Activated naive CD8-positive, alpha-beta T cell treated with anti-CD3 and anti-CD28 coated beads for 36 hours (primary cell): ENCODE data around the gene CDH23. TPM values are rescaled to one million over a fixed set of nuclear protein-coding genes. Genes with fewer than 3 reads are reported as not detected.

Experiments used
- DNase-seq: peaks from one replicate; pipeline ENCODE4 v3.0.0; 2021
- H3K27ac Mint-ChIP-seq: one replicate; pipeline ENCODE4 v1.8.0; 2022; ENCODE audit warnings: mild to moderate bottlenecking, moderate library complexity, mixed read lengths
- H3K27me3 Mint-ChIP-seq: one replicate; pipeline ENCODE4 v1.8.0; 2022; ENCODE audit warnings: mild to moderate bottlenecking, mixed read lengths
- H3K36me3 Mint-ChIP-seq: one replicate; pipeline ENCODE4 v1.8.0; 2021; ENCODE audit warnings: mild to moderate bottlenecking, mixed read lengths
- H3K4me1 Mint-ChIP-seq: one replicate; pipeline ENCODE4 v1.8.0; 2021; ENCODE audit warnings: mixed read lengths
- H3K4me3 Mint-ChIP-seq: one replicate; pipeline ENCODE4 v1.8.0; 2022; ENCODE audit warnings: mild to moderate bottlenecking, moderate library complexity, mixed read lengths
- H3K9me3 Mint-ChIP-seq: one replicate; pipeline ENCODE4 v1.8.0; 2022; ENCODE audit warnings: mixed read lengths
- total RNA-seq, 2 experiments: library from RNA; stranded (reverse); gene quantifications; one replicate each; pipeline ENCODE4 v1.2.3, GENCODE V29; 2021

The CDH23 gene
- total RNA-seq, 2 experiments from 2014 or later = 1.4 TPM

DNA sequence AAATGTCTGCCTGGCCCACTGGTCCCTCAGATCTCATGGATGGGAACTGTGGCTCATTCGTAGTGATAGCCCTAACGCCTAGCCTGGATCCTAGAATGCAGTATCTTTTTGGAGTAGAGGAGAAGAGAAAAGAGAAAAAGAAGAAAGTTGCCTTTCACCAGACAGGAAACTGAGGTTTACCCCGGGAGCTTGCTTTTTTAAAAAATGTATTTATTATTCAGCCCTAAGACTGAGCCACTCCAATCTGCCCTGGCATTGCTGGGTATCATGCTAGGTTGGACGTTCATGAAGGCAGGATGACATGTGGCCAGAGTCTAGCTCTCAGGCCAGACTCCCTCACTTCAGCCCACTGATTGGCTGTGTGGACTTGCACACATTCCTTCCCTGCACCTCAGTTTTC is 344.3 kb downstream of the CDH23 start:
- Mint-ChIP-seq H3K27me3 (no peaks in the 10 kb centered on the region), H3K36me3 (peaks cover 32% of the 10 kb centered on the region), H3K9me3 (peaks cover 7% of the 10 kb centered on the region), H3K4me1 (peaks cover 90% of the 10 kb centered on the region), H3K27ac (peak overlapping the region; percentile 86), H3K4me3 (no peak overlapping the region)
- no peak for DNase-seq

DNA sequence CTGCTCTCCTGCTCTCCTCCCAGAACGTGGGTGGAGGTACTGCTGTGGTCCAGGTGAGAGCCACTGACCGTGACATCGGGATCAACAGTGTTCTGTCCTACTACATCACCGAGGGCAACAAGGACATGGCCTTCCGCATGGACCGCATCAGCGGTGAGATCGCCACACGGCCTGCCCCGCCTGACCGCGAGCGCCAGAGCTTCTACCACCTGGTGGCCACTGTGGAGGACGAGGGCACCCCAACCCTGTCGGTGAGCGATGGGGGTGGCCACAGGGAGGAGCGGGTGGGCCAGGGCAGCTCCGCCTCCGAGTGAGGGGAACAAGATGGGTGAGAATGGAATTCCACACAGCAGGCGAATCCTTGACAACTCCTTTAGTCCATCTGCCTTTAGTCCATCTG is 345.0 kb downstream of the CDH23 start:
- Mint-ChIP-seq H3K36me3 (peaks cover 32% of the 10 kb centered on the region), H3K4me1 (peaks cover 90% of the 10 kb centered on the region), H3K27ac (peak overlapping the region; percentile 86), H3K27me3 (no peaks in the 10 kb centered on the region), H3K4me3 (no peak overlapping the region), H3K9me3 (peaks cover 7% of the 10 kb centered on the region)
- no peak for DNase-seq

DNA sequence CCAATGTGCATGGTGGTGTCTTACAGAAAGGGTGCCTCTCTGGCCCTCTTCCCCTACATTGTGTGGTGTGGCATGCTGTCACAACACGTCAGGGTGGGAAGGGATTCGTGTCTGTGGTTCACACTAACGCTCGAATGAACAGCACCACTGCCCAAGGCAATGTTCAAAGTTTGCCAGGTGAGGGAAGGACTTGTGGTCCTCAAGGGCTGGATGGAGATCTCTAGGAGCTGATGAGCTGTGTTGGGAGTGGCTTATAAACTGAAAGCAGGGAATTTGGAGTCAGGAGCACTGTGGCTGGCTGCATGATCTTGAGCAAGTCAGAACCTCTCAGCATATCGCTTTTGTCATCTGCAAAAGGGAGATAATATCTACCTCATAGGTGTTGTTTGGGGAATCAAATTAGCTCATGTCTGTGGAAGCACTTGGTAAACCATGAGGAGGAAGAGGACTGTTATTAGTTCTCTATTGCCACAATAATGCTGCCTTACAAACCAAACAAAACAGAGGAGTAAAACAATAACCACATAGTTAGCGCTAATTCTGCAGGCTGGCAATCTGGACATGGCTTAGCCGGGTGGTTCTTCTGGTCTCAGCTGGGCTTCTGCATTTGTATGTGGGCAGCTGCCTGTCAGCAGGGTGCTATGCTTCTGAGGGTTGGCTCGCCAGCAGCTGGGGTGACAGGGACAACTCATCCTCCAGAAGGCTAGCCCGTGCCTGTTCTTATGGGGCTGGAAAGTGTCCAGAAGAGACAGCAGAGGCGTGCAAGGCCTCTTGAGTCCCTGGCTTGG is 345.8 kb downstream of the CDH23 start:
- peaks cover 90% of the 10 kb centered on the region for H3K4me1 Mint-ChIP-seq
- H3K9me3 Mint-ChIP-seq = peaks cover 7% of the 10 kb centered on the region
- H3K4me3 Mint-ChIP-seq = peak overlapping the region; percentile 9
- H3K36me3 Mint-ChIP-seq = peaks cover 36% of the 10 kb centered on the region
- peak overlapping the region; percentile 86 for H3K27ac Mint-ChIP-seq
- DNase-seq = no peak
- H3K27me3 Mint-ChIP-seq = no peaks in the 10 kb centered on the region

DNA sequence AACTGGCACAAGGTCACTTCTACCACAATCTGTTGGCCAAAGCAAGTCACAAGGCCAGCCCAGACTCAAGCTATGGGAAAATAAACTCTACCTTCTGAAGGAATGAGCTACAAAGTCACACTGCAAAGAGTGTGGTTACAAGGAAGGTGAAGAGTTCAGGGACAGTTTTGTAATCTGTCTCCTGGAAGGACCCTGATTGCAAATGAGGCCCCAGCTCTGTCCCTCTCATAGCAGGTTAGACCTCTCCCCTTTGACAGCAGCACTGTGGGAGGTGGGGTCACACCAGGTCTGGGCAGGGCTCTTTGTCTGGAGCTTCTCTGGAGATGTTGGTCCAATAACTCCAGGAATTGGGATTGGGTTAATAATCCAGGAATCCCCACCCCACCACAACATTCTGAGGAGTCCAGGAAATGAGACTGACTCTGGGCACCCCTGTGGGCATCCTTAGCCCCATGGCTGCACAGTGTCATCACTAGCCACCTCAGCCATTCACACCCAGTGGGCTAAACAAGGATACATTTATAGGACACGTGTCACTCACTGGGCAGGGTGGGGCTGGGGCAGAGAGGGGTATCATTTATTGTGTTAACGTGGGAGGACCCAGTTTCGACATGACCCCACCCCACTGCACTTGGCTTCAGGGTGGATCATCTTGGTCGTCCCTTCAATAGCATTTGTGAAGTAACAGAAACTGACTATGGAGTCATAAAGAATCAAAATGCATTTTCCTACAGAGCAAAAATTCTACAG is 346.5 kb downstream of the CDH23 start:
- Mint-ChIP-seq H3K4me3 (no peak overlapping the region), H3K36me3 (peaks cover 36% of the 10 kb centered on the region), H3K27ac (peak overlapping the region; percentile 86), H3K27me3 (no peaks in the 10 kb centered on the region), H3K4me1 (peaks cover 89% of the 10 kb centered on the region), H3K9me3 (peaks cover 7% of the 10 kb centered on the region)
- no peak for DNase-seq

DNA sequence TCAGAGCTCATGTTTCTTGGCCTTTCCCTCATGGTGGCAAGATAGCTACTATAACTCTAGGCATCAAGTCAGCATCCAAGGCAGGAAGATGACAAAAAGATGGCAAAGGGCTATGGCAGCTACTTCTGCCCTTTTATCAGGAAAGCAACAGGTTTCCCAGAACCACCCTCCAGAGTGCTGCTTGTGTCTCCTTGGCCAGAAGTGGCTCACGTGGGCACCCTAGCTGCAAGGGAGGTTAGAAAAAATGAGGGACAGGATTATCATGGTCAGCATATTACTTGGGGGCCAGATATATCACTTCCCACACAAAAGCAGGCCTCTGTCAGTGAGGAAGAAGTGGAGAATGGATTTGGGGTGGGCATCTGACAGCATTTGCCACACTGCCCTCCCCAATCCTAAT is 347.1 kb downstream of the CDH23 start:
- Mint-ChIP-seq H3K27me3 (no peaks in the 10 kb centered on the region), H3K4me1 (peaks cover 92% of the 10 kb centered on the region), H3K9me3 (peaks cover 7% of the 10 kb centered on the region), H3K27ac (peak overlapping the region; percentile 71), H3K36me3 (peaks cover 37% of the 10 kb centered on the region), H3K4me3 (no peak overlapping the region)
- DNase-seq = no peak

DNA sequence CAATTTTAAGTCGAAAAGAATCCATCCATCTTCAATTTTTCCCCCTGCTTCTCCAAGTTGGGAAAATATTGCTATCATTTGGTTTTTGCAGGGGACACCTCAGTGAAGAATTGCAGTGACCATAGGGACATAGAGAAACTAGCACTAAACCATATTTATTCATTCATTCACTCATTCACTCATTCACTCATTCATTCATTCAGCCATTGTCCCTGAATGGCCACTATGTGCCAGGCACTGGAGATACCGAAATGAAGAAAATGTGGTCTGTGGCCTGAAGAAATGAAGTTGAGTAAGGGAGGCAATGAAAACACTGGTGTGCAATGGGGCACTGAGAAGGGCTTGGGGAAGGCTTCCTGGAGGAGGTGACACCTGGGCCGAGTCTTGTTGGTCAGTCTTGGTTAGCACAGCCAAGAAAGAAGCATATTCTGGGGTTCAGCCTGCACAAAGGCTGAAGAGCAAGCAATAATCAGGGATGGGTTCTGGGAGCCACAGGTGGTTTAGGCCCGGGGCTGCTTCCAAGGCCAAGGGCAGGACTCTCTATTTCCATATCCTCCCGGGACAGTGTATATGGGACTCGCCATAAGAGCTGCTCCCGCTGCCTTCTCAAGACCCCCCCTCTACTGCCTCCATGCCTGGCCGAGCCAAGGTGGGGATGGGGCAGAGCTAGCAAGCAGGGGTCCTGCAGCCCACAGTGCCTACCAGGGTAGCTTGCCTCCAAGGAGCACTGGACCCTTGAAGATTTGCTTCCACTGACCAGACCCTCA is 348.4 kb downstream of the CDH23 start:
- no peak for DNase-seq
- Mint-ChIP-seq H3K4me1 (peaks cover 92% of the 10 kb centered on the region), H3K9me3 (peaks cover 7% of the 10 kb centered on the region), H3K27ac (peak overlapping the region; percentile 22), H3K4me3 (no peak overlapping the region), H3K27me3 (no peaks in the 10 kb centered on the region), H3K36me3 (peaks cover 37% of the 10 kb centered on the region)

DNA sequence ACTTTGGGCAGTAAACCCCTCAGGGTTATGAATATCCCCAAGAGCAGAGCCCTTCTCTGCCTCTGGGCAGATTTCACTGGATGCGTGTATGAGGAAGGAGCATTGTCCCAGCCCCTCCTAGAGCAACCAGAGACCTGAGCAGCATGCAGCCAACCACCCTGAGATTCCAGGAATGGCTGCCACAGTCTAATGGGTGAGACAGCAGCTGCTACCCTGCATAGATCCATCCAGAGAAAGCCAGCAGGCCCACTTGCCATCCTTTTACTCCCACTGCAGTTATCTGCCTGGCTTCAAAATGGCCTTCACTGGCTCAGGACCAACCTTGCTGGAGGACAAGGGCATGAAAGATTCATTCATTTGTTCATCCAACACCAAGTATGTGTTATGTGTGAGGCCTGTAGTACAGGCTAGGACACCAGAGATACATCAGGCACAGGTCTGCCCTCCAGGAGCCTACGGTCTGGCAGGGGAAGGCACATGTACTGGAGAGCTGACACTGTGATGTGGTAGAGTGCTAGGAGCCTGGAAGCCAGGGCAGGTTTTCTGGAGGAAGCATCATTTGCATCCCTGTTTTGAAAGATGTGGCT is 349.0 kb downstream of the CDH23 start:
- no peak for DNase-seq
- H3K9me3 Mint-ChIP-seq = peaks cover 7% of the 10 kb centered on the region
- H3K4me3 Mint-ChIP-seq = no peak overlapping the region
- H3K4me1 Mint-ChIP-seq = peaks cover 92% of the 10 kb centered on the region
- H3K27me3 Mint-ChIP-seq = no peaks in the 10 kb centered on the region
- peak overlapping the region; percentile 99 for H3K27ac Mint-ChIP-seq
- H3K36me3 Mint-ChIP-seq = peaks cover 42% of the 10 kb centered on the region

DNA sequence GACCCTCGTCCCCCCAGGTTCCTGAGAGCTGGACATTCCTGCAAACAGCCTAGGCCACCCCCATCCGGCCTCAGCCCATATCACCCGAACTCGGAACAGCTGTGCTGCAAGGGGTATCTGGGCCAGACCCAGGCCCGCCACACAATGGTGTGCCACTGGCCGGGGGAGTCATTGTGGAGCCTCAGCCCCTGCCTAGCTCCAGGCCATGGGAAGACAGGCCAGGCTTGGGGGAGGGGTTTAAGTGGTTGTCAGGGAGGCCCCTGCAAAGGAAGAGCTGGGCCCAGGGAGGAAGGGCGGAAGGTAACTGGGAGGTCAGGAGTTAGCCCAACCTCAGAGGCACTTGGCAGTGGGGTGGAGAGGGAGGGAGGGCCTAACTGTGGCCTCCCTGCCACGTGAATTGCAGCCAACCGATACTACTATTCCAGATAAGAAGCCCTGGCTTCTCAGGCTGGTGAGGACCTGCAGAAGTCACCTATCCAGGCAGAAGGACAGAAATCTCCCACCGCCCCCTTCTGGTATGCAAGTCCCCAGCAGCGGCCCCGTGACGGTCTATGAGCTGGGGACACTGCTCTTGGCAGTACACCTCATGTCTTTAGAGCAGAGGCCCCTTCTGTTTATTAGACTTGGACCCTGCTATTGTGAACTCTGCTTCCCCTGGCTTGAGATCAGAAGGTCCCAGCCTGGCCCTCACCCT is 349.8 kb downstream of the CDH23 start:
- Mint-ChIP-seq H3K4me3 (peak overlapping the region; percentile 42), H3K9me3 (peaks cover 7% of the 10 kb centered on the region), H3K27ac (peak overlapping the region; percentile 99), H3K4me1 (peaks cover 90% of the 10 kb centered on the region), H3K27me3 (no peaks in the 10 kb centered on the region), H3K36me3 (peaks cover 43% of the 10 kb centered on the region)
- no peak for DNase-seq

DNA sequence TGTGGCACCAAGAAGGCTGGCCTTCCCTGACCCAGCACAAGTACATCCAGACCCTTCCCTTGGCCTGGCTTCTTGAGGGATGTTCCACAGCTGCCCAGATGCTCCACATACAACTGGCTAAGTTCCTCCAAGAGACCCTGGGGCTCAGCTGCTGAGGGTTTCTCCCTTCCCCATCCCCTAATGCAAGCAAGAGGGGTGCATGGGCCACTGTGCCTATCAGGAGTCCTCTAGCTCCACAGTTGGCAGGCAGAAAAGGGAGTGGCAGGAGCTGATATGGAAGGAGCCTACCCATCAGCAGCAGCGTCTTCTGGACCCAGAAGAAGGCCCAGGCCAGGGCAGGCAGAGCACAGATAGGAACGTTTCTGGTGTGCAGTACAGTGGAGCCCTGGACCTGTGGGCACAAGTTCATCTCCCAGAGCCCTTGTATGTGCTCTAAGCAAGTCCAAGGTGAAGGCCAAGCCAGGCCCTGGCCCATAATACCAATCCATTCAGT is 350.4 kb downstream of the CDH23 start:
- peak overlapping the region; percentile 42 for H3K4me3 Mint-ChIP-seq
- DNase-seq = no peak
- H3K4me1 Mint-ChIP-seq = peaks cover 90% of the 10 kb centered on the region
- peaks cover 5% of the 10 kb centered on the region for H3K9me3 Mint-ChIP-seq
- no peaks in the 10 kb centered on the region for H3K27me3 Mint-ChIP-seq
- peak overlapping the region; percentile 99 for H3K27ac Mint-ChIP-seq
- H3K36me3 Mint-ChIP-seq = peaks cover 41% of the 10 kb centered on the region

DNA sequence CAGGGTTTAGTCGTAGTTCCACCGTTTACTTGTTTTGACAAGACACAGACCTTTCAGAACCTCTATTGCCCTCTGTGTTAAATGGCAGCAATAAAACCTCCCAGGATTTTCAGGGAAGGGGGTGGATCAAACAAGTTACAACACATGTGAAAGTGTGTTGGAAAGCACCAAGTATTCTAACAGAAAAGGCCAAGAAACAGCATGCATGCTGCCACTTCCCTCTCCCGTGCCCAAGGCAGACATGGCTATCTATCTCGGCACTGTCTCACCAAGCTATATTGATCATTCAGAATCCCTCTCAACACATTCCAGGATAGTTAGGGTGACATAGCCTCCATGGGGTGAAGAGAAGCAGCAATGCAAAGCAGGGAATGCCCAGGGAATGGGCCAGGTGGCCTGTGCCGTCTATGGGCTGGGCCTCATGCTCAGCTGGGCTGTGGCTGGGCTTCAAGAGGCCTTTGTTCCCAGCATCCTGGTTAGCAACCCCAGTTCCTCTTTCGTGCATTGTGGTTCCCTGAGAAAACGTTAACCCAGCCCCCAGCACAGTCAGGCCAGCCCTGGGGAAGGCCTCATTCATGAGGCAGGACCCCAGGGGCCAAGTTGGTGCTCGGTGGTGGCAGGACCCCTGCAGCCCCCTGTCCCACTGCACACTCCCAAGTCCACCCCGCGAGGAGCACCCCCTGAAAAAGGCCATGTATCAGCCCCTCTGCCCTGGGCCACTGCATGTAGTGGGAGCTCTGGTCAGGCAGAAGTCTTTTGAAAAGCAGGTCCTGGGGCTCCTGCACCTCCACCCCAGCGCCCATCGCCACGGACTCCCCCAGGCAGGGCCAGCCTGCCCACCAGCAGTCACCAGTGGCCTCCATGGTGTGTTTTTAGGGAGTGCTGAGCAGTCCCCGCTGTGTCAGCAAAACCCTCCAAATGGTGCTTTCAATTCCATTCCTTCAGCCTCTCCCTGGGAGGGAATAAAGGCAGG is 351.1 kb downstream of the CDH23 start:
- no peak for DNase-seq
- H3K27me3 Mint-ChIP-seq = no peaks in the 10 kb centered on the region
- H3K4me3 Mint-ChIP-seq = peak overlapping the region; percentile 75
- peak overlapping the region; percentile 99 for H3K27ac Mint-ChIP-seq
- no peaks in the 10 kb centered on the region for H3K9me3 Mint-ChIP-seq
- peaks cover 38% of the 10 kb centered on the region for H3K36me3 Mint-ChIP-seq
- H3K4me1 Mint-ChIP-seq = peaks cover 90% of the 10 kb centered on the region

DNA sequence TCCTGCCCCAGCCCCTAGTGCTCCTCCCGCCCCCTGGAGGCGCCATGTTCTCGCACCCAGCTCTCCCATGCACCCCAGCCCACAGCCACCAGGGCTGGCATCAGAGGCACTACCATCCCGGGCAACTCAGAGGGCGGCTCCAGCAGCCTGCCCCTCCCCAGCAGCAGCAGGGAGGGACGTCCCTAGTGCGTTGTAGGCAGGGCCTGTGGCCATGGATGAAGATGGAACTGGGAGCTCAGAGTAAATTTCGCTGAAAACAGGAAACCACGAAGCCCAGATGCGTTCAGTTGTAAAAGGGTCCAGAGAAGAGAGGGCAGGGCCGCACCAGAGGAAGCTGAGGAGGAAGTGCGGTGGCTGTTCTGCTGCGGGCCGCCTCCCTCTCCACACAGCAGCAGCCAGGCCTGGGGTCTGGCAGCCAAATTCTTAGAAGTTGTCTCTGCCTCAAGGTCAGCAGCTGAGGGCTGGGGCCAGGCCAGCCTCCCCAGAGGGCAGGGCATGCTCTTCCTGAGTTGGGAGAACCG is 352.0 kb downstream of the CDH23 start:
- Mint-ChIP-seq H3K27ac (peak overlapping the region; percentile 99), H3K4me3 (peak overlapping the region; percentile 75), H3K27me3 (no peaks in the 10 kb centered on the region), H3K9me3 (no peaks in the 10 kb centered on the region), H3K36me3 (peaks cover 32% of the 10 kb centered on the region), H3K4me1 (peaks cover 95% of the 10 kb centered on the region)
- DNase-seq = peak; percentile 82

DNA sequence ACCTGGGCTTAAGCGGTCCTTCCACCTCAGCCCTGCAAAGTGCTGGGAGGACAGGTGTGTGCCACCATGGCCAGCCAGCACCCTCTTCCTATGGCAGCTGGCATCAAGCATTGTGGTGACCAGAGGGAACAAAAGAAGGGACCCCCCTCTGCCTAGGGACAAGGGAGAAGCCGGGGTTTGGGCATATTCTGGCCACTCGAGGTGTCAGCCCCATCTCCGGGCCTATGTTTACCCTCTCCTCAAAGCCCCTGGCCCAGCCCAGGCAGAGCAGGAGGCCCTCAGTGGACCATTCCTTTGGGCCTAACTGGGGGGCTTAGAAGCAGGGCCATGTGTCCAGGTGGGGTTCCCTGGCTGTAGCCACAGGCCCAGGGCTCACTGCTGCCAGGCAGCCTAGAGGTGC is 352.7 kb downstream of the CDH23 start:
- peaks cover 35% of the 10 kb centered on the region for H3K36me3 Mint-ChIP-seq
- DNase-seq = no peak
- H3K27me3 Mint-ChIP-seq = no peaks in the 10 kb centered on the region
- H3K4me1 Mint-ChIP-seq = peaks cover 95% of the 10 kb centered on the region
- H3K27ac Mint-ChIP-seq = peak overlapping the region; percentile 99
- H3K9me3 Mint-ChIP-seq = no peaks in the 10 kb centered on the region
- H3K4me3 Mint-ChIP-seq = peak overlapping the region; percentile 75
